ENCODE results near the gene PDE3B.

DNA sequence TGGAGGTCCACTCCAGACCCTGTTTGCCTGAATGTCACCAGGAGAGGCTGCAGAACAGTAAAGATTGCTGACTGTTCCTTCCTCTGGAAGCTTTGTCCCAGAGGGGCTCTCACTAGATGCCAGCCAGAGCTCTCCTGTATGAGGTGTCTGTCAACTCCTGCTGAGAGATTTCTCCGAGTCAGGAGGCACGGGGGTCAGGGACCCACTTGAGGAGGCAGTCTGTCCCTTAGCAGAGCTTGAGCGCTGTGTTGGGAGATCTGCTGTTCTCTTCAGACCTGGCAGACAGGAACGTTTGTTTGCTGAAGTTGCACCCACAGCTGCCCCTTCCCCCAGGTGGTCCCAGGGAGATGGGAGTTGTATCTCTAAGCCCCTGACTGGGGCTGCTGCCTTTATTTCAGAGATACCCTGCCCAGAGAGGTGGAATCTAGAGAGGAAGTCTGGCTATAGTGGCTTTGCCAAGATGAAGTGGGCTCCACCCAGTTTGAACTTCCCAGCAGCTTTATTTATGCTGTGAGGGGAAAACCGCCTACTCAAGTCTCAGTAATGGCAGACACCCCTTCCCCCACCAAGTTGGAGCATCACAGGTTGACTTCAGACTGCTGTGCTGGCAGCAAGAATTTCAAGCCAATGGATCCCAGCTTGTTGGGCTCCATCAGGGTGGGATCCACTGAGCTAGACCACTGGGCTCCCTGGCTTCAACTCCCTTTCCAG lies 99.4 kb downstream of the PDE3B start:
- TF ChIP-seq, protein P1, sequence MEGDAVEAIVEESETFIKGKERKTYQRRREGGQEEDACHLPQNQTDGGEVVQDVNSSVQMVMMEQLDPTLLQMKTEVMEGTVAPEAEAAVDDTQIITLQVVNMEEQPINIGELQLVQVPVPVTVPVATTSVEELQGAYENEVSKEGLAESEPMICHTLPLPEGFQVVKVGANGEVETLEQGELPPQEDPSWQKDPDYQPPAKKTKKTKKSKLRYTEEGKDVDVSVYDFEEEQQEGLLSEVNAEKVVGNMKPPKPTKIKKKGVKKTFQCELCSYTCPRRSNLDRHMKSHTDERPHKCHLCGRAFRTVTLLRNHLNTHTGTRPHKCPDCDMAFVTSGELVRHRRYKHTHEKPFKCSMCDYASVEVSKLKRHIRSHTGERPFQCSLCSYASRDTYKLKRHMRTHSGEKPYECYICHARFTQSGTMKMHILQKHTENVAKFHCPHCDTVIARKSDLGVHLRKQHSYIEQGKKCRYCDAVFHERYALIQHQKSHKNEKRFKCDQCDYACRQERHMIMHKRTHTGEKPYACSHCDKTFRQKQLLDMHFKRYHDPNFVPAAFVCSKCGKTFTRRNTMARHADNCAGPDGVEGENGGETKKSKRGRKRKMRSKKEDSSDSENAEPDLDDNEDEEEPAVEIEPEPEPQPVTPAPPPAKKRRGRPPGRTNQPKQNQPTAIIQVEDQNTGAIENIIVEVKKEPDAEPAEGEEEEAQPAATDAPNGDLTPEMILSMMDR (IDR thresholded peaks at IDR 0.05; ENCODE audit: insufficient read depth, low read length): no peak
- TF ChIP-seq POLR2AphosphoS5 (IDR thresholded peaks at IDR 0.05; ENCODE audit: low read depth): no peak
- TF ChIP-seq, protein P2, sequence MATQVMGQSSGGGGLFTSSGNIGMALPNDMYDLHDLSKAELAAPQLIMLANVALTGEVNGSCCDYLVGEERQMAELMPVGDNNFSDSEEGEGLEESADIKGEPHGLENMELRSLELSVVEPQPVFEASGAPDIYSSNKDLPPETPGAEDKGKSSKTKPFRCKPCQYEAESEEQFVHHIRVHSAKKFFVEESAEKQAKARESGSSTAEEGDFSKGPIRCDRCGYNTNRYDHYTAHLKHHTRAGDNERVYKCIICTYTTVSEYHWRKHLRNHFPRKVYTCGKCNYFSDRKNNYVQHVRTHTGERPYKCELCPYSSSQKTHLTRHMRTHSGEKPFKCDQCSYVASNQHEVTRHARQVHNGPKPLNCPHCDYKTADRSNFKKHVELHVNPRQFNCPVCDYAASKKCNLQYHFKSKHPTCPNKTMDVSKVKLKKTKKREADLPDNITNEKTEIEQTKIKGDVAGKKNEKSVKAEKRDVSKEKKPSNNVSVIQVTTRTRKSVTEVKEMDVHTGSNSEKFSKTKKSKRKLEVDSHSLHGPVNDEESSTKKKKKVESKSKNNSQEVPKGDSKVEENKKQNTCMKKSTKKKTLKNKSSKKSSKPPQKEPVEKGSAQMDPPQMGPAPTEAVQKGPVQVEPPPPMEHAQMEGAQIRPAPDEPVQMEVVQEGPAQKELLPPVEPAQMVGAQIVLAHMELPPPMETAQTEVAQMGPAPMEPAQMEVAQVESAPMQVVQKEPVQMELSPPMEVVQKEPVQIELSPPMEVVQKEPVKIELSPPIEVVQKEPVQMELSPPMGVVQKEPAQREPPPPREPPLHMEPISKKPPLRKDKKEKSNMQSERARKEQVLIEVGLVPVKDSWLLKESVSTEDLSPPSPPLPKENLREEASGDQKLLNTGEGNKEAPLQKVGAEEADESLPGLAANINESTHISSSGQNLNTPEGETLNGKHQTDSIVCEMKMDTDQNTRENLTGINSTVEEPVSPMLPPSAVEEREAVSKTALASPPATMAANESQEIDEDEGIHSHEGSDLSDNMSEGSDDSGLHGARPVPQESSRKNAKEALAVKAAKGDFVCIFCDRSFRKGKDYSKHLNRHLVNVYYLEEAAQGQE (IDR thresholded peaks at IDR 0.05; ENCODE audit: insufficient replicate concordance, low read depth): no peak

Measured in HL-60 (cell line).